Uterus (tissue), 4 donors: ENCODE results near the gene MRGPRX3. TPM values are rescaled to one million over a fixed set of nuclear protein-coding genes. Genes with fewer than 3 reads are reported as not detected.

ENCODE experiments used
- DNase-seq, 2 donors: peaks; one replicate each; pipeline ENCODE4 v3.0.0-alpha.2; 2019 to 2020
- H3K27ac ChIP-seq, 2 donors: fragments of 200-600 bp; sonication (generic); 1 replicate in 1 of 2; 2 replicates in 1 of 2; pipeline ENCODE4 v1.5.1; 2016 to 2018
- H3K27me3 ChIP-seq, 2 donors: fragments of 200-600 bp; sonication (generic); one replicate each; pipeline ENCODE4 v1.5.1; 2018 to 2019; ENCODE audit warnings: control low read depth in 1 of 2
- H3K36me3 ChIP-seq, 2 donors: fragments of 200-600 bp; sonication (generic); one replicate each; pipeline ENCODE4 v1.5.1; 2019; ENCODE audit warnings: control low read depth in 1 of 2
- H3K4me1 ChIP-seq, 2 donors: fragments of 200-600 bp; sonication (generic); one replicate each; pipeline ENCODE4 v1.5.1; 2018 to 2019; ENCODE audit warnings: control low read depth in 1 of 2
- H3K4me3 ChIP-seq, 2 donors: fragments of 200-600 bp; sonication (generic); 1 replicate in 1 of 2; 2 replicates in 1 of 2; pipeline ENCODE4 v1.5.1; 2018 to 2019; ENCODE audit warnings: mild to moderate bottlenecking in 1 of 2
- H3K9me3 ChIP-seq, 2 donors: fragments of 200-600 bp; sonication (generic); one replicate each; pipeline ENCODE4 v1.5.1; 2019; ENCODE audit warnings: control low read depth in 1 of 2
- POLR2A ChIP-seq, 2 donors: fragments of 450-650 bp; IDR thresholded peaks; one replicate each; pipeline ENCODE4 v1.6.1; 2016; ENCODE audit warnings: antibody characterized with exemption in 2 of 2, mild to moderate bottlenecking in 1 of 2, moderate library complexity in 1 of 2
- intact Hi-C: fragments of 100-400 bp; cut with DNase I; formaldehyde crosslinking; loops from one replicate; pipeline ENCODE4 v1.15.1; 2023; ENCODE audit warnings: low total_unique reads
- total RNA-seq, 4 donors: library from RNA; depleted of rRNA in 3 of 4; stranded (reverse); fragments of >200 nt in 3 of 4; gene quantifications; one replicate each; pipeline versions ENCODE4 v1.1.0 to v1.2.4, GENCODE V29; 2014 to 2023
- TF ChIP-seq, protein P1 (sequence below), 4 experiments: fragments of 200-600 bp in 2 of 4; fragments of 450-650 bp in 2 of 4; sonication (generic) in 2 of 4; IDR thresholded peaks; one replicate each; pipeline ENCODE4 v1.5.1; 2016 to 2019; ENCODE audit warnings: antibody characterized with exemption in 4 of 4, mild to moderate bottlenecking in 2 of 4, moderate library complexity in 1 of 4
- donor health status: DM: yes; HTN: yes; CAD: no.

MRGPRX3 gene
- total RNA-seq, 4 donors from 2014 or later, result not detected

- intact Hi-C loops, result no loop called here
- H3K36me3 ChIP-seq, result no peaks in the 10 kb centered on the region
These were observed 31.3 kb upstream of the MRGPRX3 start for GRCh38 chr11:18100926-18101656.

DNA sequence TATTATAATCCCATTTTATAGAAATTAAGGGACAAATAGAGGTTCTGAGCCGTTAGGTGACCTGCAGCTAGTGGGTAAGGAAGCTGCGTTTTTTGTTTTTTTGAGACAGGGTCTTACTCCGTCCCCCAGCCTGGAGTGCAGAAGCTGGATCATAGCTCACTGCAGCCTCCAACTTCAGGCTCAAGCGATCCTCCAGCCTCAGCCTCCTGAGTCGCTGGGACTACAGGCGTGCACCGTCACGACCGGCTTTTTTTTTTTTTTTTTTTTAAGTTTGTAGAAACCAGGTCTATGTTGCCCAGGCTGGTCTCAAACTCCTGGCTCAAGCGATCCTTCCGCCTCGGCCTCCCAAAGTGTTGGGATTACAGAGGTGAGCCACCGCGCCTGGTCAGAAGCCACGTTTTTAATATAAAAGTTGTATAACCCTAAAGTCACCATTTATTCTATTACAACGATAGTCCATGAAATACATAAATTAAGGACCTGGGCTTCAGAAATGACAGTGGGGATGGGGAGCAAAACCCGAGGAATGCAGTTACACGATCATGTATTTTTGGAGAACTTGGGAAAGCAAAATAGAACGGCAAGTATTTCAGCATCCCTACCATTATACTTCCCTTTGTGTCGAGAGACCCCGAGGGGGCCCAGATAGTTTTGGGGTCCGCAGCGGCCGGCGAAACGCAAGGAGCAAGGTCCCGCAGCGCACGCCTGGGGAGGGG lies 27.1 kb upstream of the MRGPRX3 start:
- no peaks in the 10 kb centered on the region for H3K27me3 ChIP-seq
- no peaks in the 10 kb centered on the region for H3K4me1 ChIP-seq
- no peak for TF ChIP-seq POLR2A (IDR thresholded peaks at IDR 0.05)
- TF ChIP-seq, protein P1, sequence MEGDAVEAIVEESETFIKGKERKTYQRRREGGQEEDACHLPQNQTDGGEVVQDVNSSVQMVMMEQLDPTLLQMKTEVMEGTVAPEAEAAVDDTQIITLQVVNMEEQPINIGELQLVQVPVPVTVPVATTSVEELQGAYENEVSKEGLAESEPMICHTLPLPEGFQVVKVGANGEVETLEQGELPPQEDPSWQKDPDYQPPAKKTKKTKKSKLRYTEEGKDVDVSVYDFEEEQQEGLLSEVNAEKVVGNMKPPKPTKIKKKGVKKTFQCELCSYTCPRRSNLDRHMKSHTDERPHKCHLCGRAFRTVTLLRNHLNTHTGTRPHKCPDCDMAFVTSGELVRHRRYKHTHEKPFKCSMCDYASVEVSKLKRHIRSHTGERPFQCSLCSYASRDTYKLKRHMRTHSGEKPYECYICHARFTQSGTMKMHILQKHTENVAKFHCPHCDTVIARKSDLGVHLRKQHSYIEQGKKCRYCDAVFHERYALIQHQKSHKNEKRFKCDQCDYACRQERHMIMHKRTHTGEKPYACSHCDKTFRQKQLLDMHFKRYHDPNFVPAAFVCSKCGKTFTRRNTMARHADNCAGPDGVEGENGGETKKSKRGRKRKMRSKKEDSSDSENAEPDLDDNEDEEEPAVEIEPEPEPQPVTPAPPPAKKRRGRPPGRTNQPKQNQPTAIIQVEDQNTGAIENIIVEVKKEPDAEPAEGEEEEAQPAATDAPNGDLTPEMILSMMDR (IDR thresholded peaks at IDR 0.05), result no peak

More at GRCh38 chr11:18100926-18101656, 31.3 kb upstream of the MRGPRX3 start:
- no peaks in the 10 kb centered on the region for H3K27me3 ChIP-seq
- no peak for DNase-seq
- H3K27ac ChIP-seq, result no peak overlapping the region
- H3K9me3 ChIP-seq, result no peaks in the 10 kb centered on the region
- no peak overlapping the region for H3K4me3 ChIP-seq
- TF ChIP-seq, protein P1 (IDR thresholded peaks at IDR 0.05), result no peak
- no peak for TF ChIP-seq POLR2A (IDR thresholded peaks at IDR 0.05)
- no peaks in the 10 kb centered on the region for H3K4me1 ChIP-seq

GRCh38 chr11:18105802-18106574 lies 26.4 kb upstream of the MRGPRX3 start, which contains the start of gene SAAL1:
Gene SAAL1 (minus strand): TSS chr11:18106082. CDS start chr11:18106041, 41 bp downstream.
- TF ChIP-seq, protein P1 (IDR thresholded peaks at IDR 0.05), result peak; percentile 58 to 79 (median 64)
- peak in 1 of 2 donors; percentile 45 for TF ChIP-seq POLR2A (IDR thresholded peaks at IDR 0.05)

More for the DNA sequence above, 27.1 kb upstream of the MRGPRX3 start:
- peak overlapping the region; percentile 85 to 99 for H3K4me3 ChIP-seq
- H3K9me3 ChIP-seq, result no peaks in the 10 kb centered on the region
- H3K36me3 ChIP-seq, result no peaks in the 10 kb centered on the region
- intact Hi-C loops, result no loop called here
- peak overlapping the region; percentile 70 to 72 for H3K27ac ChIP-seq
- no peak for DNase-seq

GRCh38 chr11:18106688-18107087 lies 25.7 kb upstream of the MRGPRX3 start:
- no peak overlapping the region for H3K4me3 ChIP-seq
- intact Hi-C loops, result no loop called here
- H3K4me1 ChIP-seq, result no peaks in the 10 kb centered on the region

More at GRCh38 chr11:18105802-18106574, 26.4 kb upstream of the MRGPRX3 start, which contains the start of gene SAAL1:
- Histone ChIP-seq H3K27ac (peak within 1 kb of the TSS; percentile 70 to 72), H3K4me1 (no peaks in the 10 kb centered on the region), H3K4me3 (peak within 1 kb of the TSS; percentile 85 to 99), H3K9me3 (no peaks in the 10 kb centered on the region), H3K27me3 (no peaks in the 10 kb centered on the region), H3K36me3 (no peaks in the 10 kb centered on the region)
- intact Hi-C loops, result no loop called here
- peak; percentile 68 to 78 for DNase-seq

More at GRCh38 chr11:18106688-18107087, 25.7 kb upstream of the MRGPRX3 start:
- Histone ChIP-seq H3K36me3 (no peaks in the 10 kb centered on the region), H3K9me3 (no peaks in the 10 kb centered on the region), H3K27me3 (no peaks in the 10 kb centered on the region), H3K27ac (no peak overlapping the region)
- DNase-seq, result no peak
- TF ChIP-seq POLR2A (IDR thresholded peaks at IDR 0.05), result no peak
- TF ChIP-seq, protein P1 (IDR thresholded peaks at IDR 0.05), result no peak
